Neutrophil (primary cell): Measurements from ENCODE around the gene PPP1R37.

Experiments used
- H3K27ac ChIP-seq: fragments of 200-600 bp; sonication (generic); 2 replicates; pipeline ENCODE4 v1.5.1; 2016; ENCODE audit warnings: mild to moderate bottlenecking, moderate library complexity
- H3K27me3 ChIP-seq: fragments of 200-600 bp; sonication (generic); 2 replicates; pipeline ENCODE4 v1.6.0; 2016; ENCODE audit warnings: mild to moderate bottlenecking
- H3K36me3 ChIP-seq: fragments of 200-600 bp; sonication (generic); 2 replicates; pipeline ENCODE4 v1.5.1; 2017
- H3K4me1 ChIP-seq, 2 experiments: fragments of 200-600 bp in 1 of 2; sonication (generic) in 1 of 2; 1 replicate in 1 of 2; 2 replicates in 1 of 2; pipeline versions ENCODE4 v1.5.1 to v1.6.1; 2013 to 2016; ENCODE audit warnings: low read depth in 1 of 2, low read length in 1 of 2, mild to moderate bottlenecking in 1 of 2, moderate library complexity in 1 of 2; ENCODE audit not compliant: control insufficient read depth in 1 of 2, insufficient read depth in 1 of 2
- H3K4me3 ChIP-seq, 2 experiments: fragments of 200-600 bp in 1 of 2; sonication (generic) in 1 of 2; 1 replicate in 1 of 2; 2 replicates in 1 of 2; pipeline ENCODE4 v1.5.1; 2013 to 2016; ENCODE audit warnings: low read depth in 1 of 2, low read length in 1 of 2, mild to moderate bottlenecking in 1 of 2, moderate library complexity in 1 of 2
- H3K9me3 ChIP-seq: fragments of 200-600 bp; sonication (generic); 2 replicates; pipeline ENCODE4 v1.5.1; 2016
- TF ChIP-seq, protein P1 (sequence below): fragments of 200-600 bp; sonication (generic); IDR thresholded peaks from 2 replicates; pipeline ENCODE4 v1.5.1; 2016; ENCODE audit warnings: antibody characterized with exemption

PPP1R37 gene

GRCh38 chr19:45087531-45087930 is 5.4 kb upstream of the PPP1R37 start:
- TF ChIP-seq, protein P1, sequence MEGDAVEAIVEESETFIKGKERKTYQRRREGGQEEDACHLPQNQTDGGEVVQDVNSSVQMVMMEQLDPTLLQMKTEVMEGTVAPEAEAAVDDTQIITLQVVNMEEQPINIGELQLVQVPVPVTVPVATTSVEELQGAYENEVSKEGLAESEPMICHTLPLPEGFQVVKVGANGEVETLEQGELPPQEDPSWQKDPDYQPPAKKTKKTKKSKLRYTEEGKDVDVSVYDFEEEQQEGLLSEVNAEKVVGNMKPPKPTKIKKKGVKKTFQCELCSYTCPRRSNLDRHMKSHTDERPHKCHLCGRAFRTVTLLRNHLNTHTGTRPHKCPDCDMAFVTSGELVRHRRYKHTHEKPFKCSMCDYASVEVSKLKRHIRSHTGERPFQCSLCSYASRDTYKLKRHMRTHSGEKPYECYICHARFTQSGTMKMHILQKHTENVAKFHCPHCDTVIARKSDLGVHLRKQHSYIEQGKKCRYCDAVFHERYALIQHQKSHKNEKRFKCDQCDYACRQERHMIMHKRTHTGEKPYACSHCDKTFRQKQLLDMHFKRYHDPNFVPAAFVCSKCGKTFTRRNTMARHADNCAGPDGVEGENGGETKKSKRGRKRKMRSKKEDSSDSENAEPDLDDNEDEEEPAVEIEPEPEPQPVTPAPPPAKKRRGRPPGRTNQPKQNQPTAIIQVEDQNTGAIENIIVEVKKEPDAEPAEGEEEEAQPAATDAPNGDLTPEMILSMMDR = no peak
- peaks cover 13 to 14% of the 10 kb centered on the region in 2 experiments for H3K4me1 ChIP-seq
- no peak overlapping the region for H3K27ac ChIP-seq
- H3K4me3 ChIP-seq = no peak overlapping the region
- H3K27me3 ChIP-seq = no peaks in the 10 kb centered on the region
- H3K36me3 ChIP-seq = peaks cover 18% of the 10 kb centered on the region
- H3K9me3 ChIP-seq = no peaks in the 10 kb centered on the region

- H3K4me3 ChIP-seq = no peak overlapping the region
- H3K9me3 ChIP-seq = no peaks in the 10 kb centered on the region
- peaks cover 27 to 32% of the 10 kb centered on the region in 2 experiments for H3K4me1 ChIP-seq
- peaks cover 18% of the 10 kb centered on the region for H3K36me3 ChIP-seq
- TF ChIP-seq, protein P1 = no peak
- H3K27ac ChIP-seq = no peak overlapping the region
- no peaks in the 10 kb centered on the region for H3K27me3 ChIP-seq
Observed at GRCh38 chr19:45090034-45090433, 2.9 kb upstream of the PPP1R37 start.

GRCh38 chr19:45090606-45091005 is 2.4 kb upstream of the PPP1R37 start:
- Histone ChIP-seq H3K4me3 (peak overlapping the region in 1 of 2 experiments; percentile 96), H3K27me3 (no peaks in the 10 kb centered on the region), H3K36me3 (peaks cover 13% of the 10 kb centered on the region), H3K9me3 (no peaks in the 10 kb centered on the region), H3K4me1 (peaks cover 27 to 32% of the 10 kb centered on the region in 2 experiments), H3K27ac (peak overlapping the region; percentile 93)
- TF ChIP-seq, protein P1 = no peak

DNA sequence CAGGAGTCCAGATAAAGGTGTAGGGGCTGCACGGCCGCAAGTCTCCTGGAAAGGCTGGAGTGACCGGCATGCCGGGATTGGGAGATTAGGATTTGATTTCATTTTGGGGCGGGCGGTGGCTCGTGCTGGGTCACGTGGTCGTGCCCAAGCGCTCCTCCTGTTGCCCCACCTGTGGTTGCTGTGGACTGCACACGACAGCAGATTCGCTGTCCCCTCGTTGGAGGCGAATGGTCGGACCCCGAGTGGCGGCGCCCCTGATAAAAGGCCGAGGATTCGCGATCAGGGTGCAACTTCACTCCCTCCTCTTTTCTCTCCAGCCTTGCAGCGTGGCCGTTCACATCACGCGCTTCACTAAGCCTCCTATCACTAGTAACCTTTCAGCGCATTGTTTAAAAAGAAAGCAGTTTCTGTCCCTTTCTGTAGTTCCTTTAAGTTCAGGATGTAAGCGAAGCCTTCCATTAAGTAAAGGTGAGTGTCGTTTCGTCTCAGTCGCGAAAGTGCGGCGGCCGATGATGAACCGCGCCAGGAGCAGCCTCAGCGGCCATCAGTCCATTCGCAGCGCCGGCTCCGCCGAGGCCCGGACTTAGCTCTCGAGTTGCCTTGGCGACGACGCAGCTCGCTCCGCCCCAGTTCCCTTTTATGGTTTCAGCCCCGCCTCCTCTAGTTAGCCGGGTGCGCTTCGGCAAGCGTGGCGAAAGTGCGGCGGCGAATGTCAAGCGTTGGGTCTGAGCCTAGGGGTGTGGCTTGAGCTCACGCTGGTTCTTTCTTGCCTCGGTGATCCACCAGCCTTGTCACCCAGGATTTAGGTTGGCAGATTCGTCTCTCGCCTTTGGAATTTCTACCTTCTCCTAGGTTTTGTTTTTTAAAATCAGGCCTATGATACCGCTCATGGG is 1.7 kb upstream of the PPP1R37 start:
- no peaks in the 10 kb centered on the region for H3K9me3 ChIP-seq
- TF ChIP-seq, protein P1 = peak; percentile 35
- H3K4me3 ChIP-seq = peak overlapping the region; percentile 96 to 99
- H3K27ac ChIP-seq = peak overlapping the region; percentile 93
- H3K36me3 ChIP-seq = peaks cover 13% of the 10 kb centered on the region
- peaks cover 27 to 32% of the 10 kb centered on the region in 2 experiments for H3K4me1 ChIP-seq
- H3K27me3 ChIP-seq = no peaks in the 10 kb centered on the region

- H3K4me1 ChIP-seq = peaks cover 27 to 32% of the 10 kb centered on the region in 2 experiments
- no peak overlapping the region for H3K27ac ChIP-seq
- peaks cover 13% of the 10 kb centered on the region for H3K36me3 ChIP-seq
- no peaks in the 10 kb centered on the region for H3K27me3 ChIP-seq
- TF ChIP-seq, protein P1 = no peak
- H3K4me3 ChIP-seq = peak overlapping the region; percentile 96 to 99
- no peaks in the 10 kb centered on the region for H3K9me3 ChIP-seq
Observed at GRCh38 chr19:45094137-45094536, 1.2 kb downstream of the PPP1R37 start.
